HepG2 (cell line): ENCODE measurements around the gene FAM124B. TPM values are rescaled to one million over a fixed set of nuclear protein-coding genes. Genes with fewer than 3 reads are reported as not detected.

Source experiments
- ATAC-seq: fragments of 200-7000 bp; cut with Tn5 transposase; 3 replicates; pipeline ENCODE4 v1.9.1; 2020; ENCODE audit warnings: mild to moderate bottlenecking, moderate library complexity
- BruUV-seq: library from RNA; stranded (reverse); fragments of 400-500 nt; replicated peaks from 2 replicates; lab custom pipeline; 2021; lab: Mats Ljungman, UMichigan
- CTCF ChIA-PET: fragments of 300-600 bp; formaldehyde crosslinking; extraction: SDS; loops from one replicate; lab custom pipeline; 2021; ENCODE audit warnings: low total read pairs, inconsistent platforms, low intra/inter-chr PET ratio; lab: Yijun Ruan, JAX
- POLR2A ChIA-PET: fragments of 350-600 bp; sonication (Branson Sonifier 250); formaldehyde crosslinking; loops from one replicate; lab custom pipeline; 2020; ENCODE audit warnings: antibody characterized with exemption, inconsistent platforms; lab: Yijun Ruan, JAX
- DNase-seq: peaks from one replicate; pipeline ENCODE4 v3.0.0-alpha.2; 2015; ENCODE audit warnings: low spot score
- FAIRE-seq: peaks from 3 replicates; lab custom pipeline; 2011; peaks lifted over from hg19 to GRCh38; lab: Jason Lieb, UNC
- H2AFZ ChIP-seq: one replicate; pipeline ENCODE4 v1.6.1; 2011; ENCODE audit warnings: low read length, inconsistent platforms
- H3K27ac ChIP-seq: fragments of 300-600 bp; 3 replicates; pipeline ENCODE4 v1.8.0; 2011; ENCODE audit warnings: mixed run types, mild to moderate bottlenecking, mixed read lengths, low read length, inconsistent platforms; ENCODE audit not compliant: insufficient read depth; ENCODE audit errors: extremely low read length
- H3K27me3 ChIP-seq, 2 experiments: fragments of 200-600 bp in 1 of 2; 2 replicates in 1 of 2; 3 replicates in 1 of 2; pipeline versions ENCODE4 v1.6.0 to v1.8.0; 2011; ENCODE audit warnings: low read length in 2 of 2, mild to moderate bottlenecking in 2 of 2, moderate library complexity in 2 of 2, inconsistent platforms in 1 of 2; ENCODE audit not compliant: insufficient read depth in 2 of 2, control insufficient read depth in 1 of 2
- H3K36me3 ChIP-seq, 2 experiments: fragments of 200-600 bp in 1 of 2; replicated peaks in 1 of 2; 2 replicates in 1 of 2; 3 replicates in 1 of 2; pipeline versions ENCODE4 v1.5.1 to v1.8.0; 2011; ENCODE audit warnings: low read length in 2 of 2, inconsistent platforms in 1 of 2; ENCODE audit not compliant: insufficient read depth in 2 of 2, control insufficient read depth in 1 of 2
- H3K4me1 ChIP-seq: 2 replicates; pipeline ENCODE4 v1.5.1; 2012; ENCODE audit warnings: low read length, inconsistent platforms; ENCODE audit not compliant: insufficient read depth
- H3K4me2 ChIP-seq: 2 replicates; pipeline ENCODE4 v1.6.0; 2011; ENCODE audit warnings: low read depth, low read length, inconsistent platforms
- H3K4me3 ChIP-seq, 3 experiments: fragments of 200-600 bp in 1 of 3; sonication (generic), shearing (Covaris generic) in 1 of 3; replicated peaks in 1 of 3; 2 replicates each; pipeline ENCODE4 v1.5.1; 2011 to 2016; ENCODE audit warnings: low read length in 3 of 3, inconsistent platforms in 2 of 3, low read depth in 2 of 3, mild to moderate bottlenecking in 2 of 3, control low read depth in 1 of 3, mixed read lengths in 1 of 3; ENCODE audit not compliant: insufficient read depth in 1 of 3
- H3K79me2 ChIP-seq: one replicate; pipeline ENCODE4 v1.6.1; 2011; ENCODE audit warnings: low read length, inconsistent platforms; ENCODE audit not compliant: insufficient read depth
- H3K9ac ChIP-seq: 2 replicates; pipeline ENCODE4 v1.6.0; 2011; ENCODE audit warnings: mild to moderate bottlenecking, low read depth, low read length, inconsistent platforms; ENCODE audit not compliant: insufficient read depth
- H3K9me3 ChIP-seq: 2 replicates; pipeline ENCODE4 v1.5.1; 2012; ENCODE audit warnings: mild to moderate bottlenecking, low read length
- H4K20me1 ChIP-seq: 2 replicates; pipeline ENCODE4 v1.6.0; 2011; ENCODE audit warnings: inconsistent platforms, mild to moderate bottlenecking, low read length, moderate library complexity; ENCODE audit not compliant: insufficient read depth
- ARHGAP35 ChIP-seq: sonication (generic); formaldehyde crosslinking; IDR thresholded peaks from 2 replicates; pipeline ENCODE4 v1.9.0; 2022; ENCODE audit warnings: mild to moderate bottlenecking, inconsistent platforms, moderate library complexity, missing genetic modification reagents, borderline replicate concordance
- CAMTA2 ChIP-seq: sonication (generic); formaldehyde crosslinking; IDR thresholded peaks from 2 replicates; pipeline ENCODE4 v1.4.0; 2020; ENCODE audit warnings: mild to moderate bottlenecking, missing genetic modification reagents, borderline replicate concordance
- ELF4 ChIP-seq: sonication (generic); formaldehyde crosslinking; IDR thresholded peaks from 2 replicates; pipeline ENCODE4 v1.5.0; 2020; ENCODE audit warnings: missing genetic modification reagents, mild to moderate bottlenecking, moderate library complexity, borderline replicate concordance
- FOXP1 ChIP-seq, 2 experiments: fragments of 450-650 bp in 1 of 2; IDR thresholded peaks; 2 replicates each; pipeline ENCODE4 v1.6.1; 2017 to 2018; ENCODE audit warnings: antibody characterized with exemption in 1 of 2
- HCFC1 ChIP-seq: fragments of 150-350 bp; IDR thresholded peaks from 2 replicates; pipeline ENCODE4 v1.6.1; 2014; ENCODE audit warnings: low read depth, low read length
- NCOA5 ChIP-seq: sonication (generic); formaldehyde crosslinking; IDR thresholded peaks from 2 replicates; pipeline ENCODE4 v1.4.0; 2020; ENCODE audit warnings: missing genetic modification reagents
- RFX5 ChIP-seq: IDR thresholded peaks from 2 replicates; pipeline ENCODE4 v1.6.1; 2011; ENCODE audit warnings: low read depth, low read length, improper control_type of control experiment
- SOX13 ChIP-seq, 3 experiments: fragments of 450-650 bp in 1 of 3; sonication (generic) in 1 of 3; formaldehyde crosslinking in 1 of 3; IDR thresholded peaks in 2 of 3; conservative IDR thresholded peaks in 1 of 3; 2 replicates each; pipeline versions ENCODE4 v1.5.0 to v1.6.1; 2016 to 2020; ENCODE audit warnings: antibody characterized with exemption in 1 of 3, mild to moderate bottlenecking in 1 of 3, missing compliant biosample characterization in 1 of 3, missing genetic modification reagents in 1 of 3, moderate library complexity in 1 of 3
- SOX5 ChIP-seq: IDR thresholded peaks from 2 replicates; pipeline ENCODE4 v1.6.1; 2016; ENCODE audit warnings: borderline replicate concordance
- TCF7 ChIP-seq: sonication (generic); IDR thresholded peaks from 2 replicates; pipeline ENCODE4 v1.6.1; 2016; ENCODE audit warnings: antibody characterized with exemption, low read depth
- ZNF10 ChIP-seq: sonication (generic); formaldehyde crosslinking; IDR thresholded peaks from 2 replicates; pipeline ENCODE4 v1.4.0; 2020; ENCODE audit warnings: mild to moderate bottlenecking, low read depth, missing genetic modification reagents, borderline replicate concordance
- ZNF207 ChIP-seq: fragments of 450-650 bp; IDR thresholded peaks from 2 replicates; pipeline ENCODE4 v1.6.1; 2016; ENCODE audit warnings: antibody characterized with exemption, borderline replicate concordance
- ZNF280B ChIP-seq: sonication (generic); formaldehyde crosslinking; IDR thresholded peaks from 2 replicates; pipeline ENCODE4 v1.5.0; 2020; ENCODE audit warnings: missing genetic modification reagents, mild to moderate bottlenecking, borderline replicate concordance
- ZNF572 ChIP-seq: sonication (generic); formaldehyde crosslinking; IDR thresholded peaks from 2 replicates; pipeline ENCODE4 v1.5.1; 2020; ENCODE audit warnings: mild to moderate bottlenecking, missing genetic modification reagents
- ZNF652 ChIP-seq: IDR thresholded peaks from 2 replicates; pipeline ENCODE4 v1.6.1; 2016; ENCODE audit warnings: low read depth, borderline replicate concordance
- ZNF776 ChIP-seq: sonication (generic); formaldehyde crosslinking; IDR thresholded peaks from 2 replicates; pipeline ENCODE4 v1.4.0; 2020; ENCODE audit warnings: mild to moderate bottlenecking, missing genetic modification reagents
- ZNF83 ChIP-seq: sonication (generic); formaldehyde crosslinking; IDR thresholded peaks from 2 replicates; pipeline ENCODE4 v1.4.0; 2020; ENCODE audit warnings: missing genetic modification reagents, mild to moderate bottlenecking, borderline replicate concordance
- WGBS: methylation state at CpG from one replicate; pipeline ENCODE4 v1.1.6; 2017; ENCODE audit warnings: low lambda C conversion rate; 5-methylcytosine and 5-hydroxymethylcytosine counted together
- in situ Hi-C: cut with HindIII; loops from 2 replicates; pipeline ENCODE4 v1.10.0; 2017; ENCODE audit warnings: low pct_unique_long_range_greater_than_20kb; ENCODE audit not compliant: extremely low pct_ligation_motif_present
- intact Hi-C: fragments of 100-400 bp; cut with micrococcal nuclease; formaldehyde crosslinking; loops from one replicate; pipeline ENCODE4 v1.10.0; 2022; ENCODE audit not compliant: unreplicated experiment
- polyA plus RNA-seq, 8 experiments: library from polyadenylated mRNA; depleted of rRNA in 3 of 8; stranded (reverse) in 7 of 8; unstranded in 1 of 8; fragments of >200 nt; fragmentation: Illumina TruSeq in 4 of 8; extraction: Trizol in 4 of 8; gene quantifications; 2 replicates each; pipeline versions ENCODE4 v1.2.1 to v1.2.3, GENCODE V29; 2011 to 2016; ENCODE audit warnings: low read depth in 4 of 8, missing spikeins in 1 of 8, mixed read lengths in 1 of 8; ENCODE audit not compliant: insufficient read depth in 1 of 8
- total RNA-seq, 5 experiments: library from RNA; depleted of rRNA; stranded (reverse); fragments of >200 nt; fragmentation: Illumina TruSeq; extraction: Trizol; gene quantifications; 2 replicates each; pipeline ENCODE4 v1.2.3, GENCODE V29; 2016; ENCODE audit warnings: low read depth in 1 of 5
- TF ChIP-seq, protein P1 (sequence below): IDR thresholded peaks from 2 replicates; pipeline ENCODE4 v1.6.1; 2016; ENCODE audit warnings: missing genetic modification reagents, missing compliant biosample characterization
- TF ChIP-seq, protein P2 (sequence below): sonication (generic); formaldehyde crosslinking; IDR thresholded peaks from 2 replicates; pipeline ENCODE4 v1.4.0; 2020; ENCODE audit warnings: missing genetic modification reagents, borderline replicate concordance

The FAM124B gene
- total and polyA plus RNA-seq, 2 of the 13 experiments (the other 11 are each of a cell fraction or from before 2014, with no cell fraction given), result not detected

GRCh38 chr2:224417947-224418346, 16.0 kb upstream of the FAM124B start (continued):
- TF ChIP-seq ZNF207, result no peak
- no peak for TF ChIP-seq ZNF776
- TF ChIP-seq ARHGAP35 (CRISPR knock-in tag), result no peak
- no peak for TF ChIP-seq RFX5
- no peak for TF ChIP-seq ZNF83 (CRISPR knock-in tag)
- no peak for TF ChIP-seq ZNF572 (CRISPR knock-in tag)
- TF ChIP-seq HCFC1, result no peak
- TF ChIP-seq, protein P1, sequence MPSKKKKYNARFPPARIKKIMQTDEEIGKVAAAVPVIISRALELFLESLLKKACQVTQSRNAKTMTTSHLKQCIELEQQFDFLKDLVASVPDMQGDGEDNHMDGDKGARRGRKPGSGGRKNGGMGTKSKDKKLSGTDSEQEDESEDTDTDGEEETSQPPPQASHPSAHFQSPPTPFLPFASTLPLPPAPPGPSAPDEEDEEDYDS (CRISPR knock-in tag), result no peak
- TF ChIP-seq ZNF10, result no peak
- no peak for TF ChIP-seq CAMTA2 (CRISPR knock-in tag)
- no peak for TF ChIP-seq ZNF280B (CRISPR knock-in tag)

GRCh38 chr2:224417361-224417729, 15.4 kb upstream of the FAM124B start:
- Histone ChIP-seq H3K4me2 (no peak overlapping the region), H3K36me3 (no peaks in the 10 kb centered on the region), H3K27ac (no peak overlapping the region), H3K79me2 (no peaks in the 10 kb centered on the region), H2AFZ (no peak overlapping the region), H3K9ac (no peak overlapping the region), H4K20me1 (no peaks in the 10 kb centered on the region), H3K9me3 (no peaks in the 10 kb centered on the region), H3K27me3 (peaks cover 0 to 5% of the 10 kb centered on the region in 2 experiments; a peak in 1 of 5 replicates), H3K4me3 (no peak overlapping the region), H3K4me1 (peaks cover 7% of the 10 kb centered on the region; the same call in 1 of the 2 replicates)
- peak; percentile 15 for DNase-seq
- peak; percentile 63 for ATAC-seq
- CTCF ChIA-PET, result no interaction called here
- intact Hi-C loops (no loop called here), in situ Hi-C loops (no loop called here)
- 2% methylated on average over 1 of the region's 1 CpG for WGBS
- POLR2A ChIA-PET, result no interaction called here
- no TSS peak for BruUV-seq
- TF ChIP-seq SOX5 (peak; percentile 75), ZNF652 (CRISPR knock-in tag) (peak; percentile 72; the same call in 1 of the 2 replicates), NCOA5 (CRISPR knock-in tag) (no peak), TCF7 (peak; percentile 54; the same call in 1 of the 2 replicates), FOXP1 (IDR thresholded peaks at IDR 0.05) (no peak), FOXP1 (CRISPR knock-in tag; IDR thresholded peaks at IDR 0.05) (peak; percentile 16; the same call in 1 of the 2 replicates), ELF4 (no peak), SOX13 (IDR thresholded peaks at IDR 0.05) (no peak), SOX13 (CRISPR knock-in tag; conservative IDR thresholded peaks at IDR 0.05 in 1 of 2, IDR thresholded peaks at IDR 0.05 in 1 of 2) (peak in 1 of 2 experiments; percentile 10; a peak in 1 of 4 replicates)
- TF ChIP-seq, protein P2, sequence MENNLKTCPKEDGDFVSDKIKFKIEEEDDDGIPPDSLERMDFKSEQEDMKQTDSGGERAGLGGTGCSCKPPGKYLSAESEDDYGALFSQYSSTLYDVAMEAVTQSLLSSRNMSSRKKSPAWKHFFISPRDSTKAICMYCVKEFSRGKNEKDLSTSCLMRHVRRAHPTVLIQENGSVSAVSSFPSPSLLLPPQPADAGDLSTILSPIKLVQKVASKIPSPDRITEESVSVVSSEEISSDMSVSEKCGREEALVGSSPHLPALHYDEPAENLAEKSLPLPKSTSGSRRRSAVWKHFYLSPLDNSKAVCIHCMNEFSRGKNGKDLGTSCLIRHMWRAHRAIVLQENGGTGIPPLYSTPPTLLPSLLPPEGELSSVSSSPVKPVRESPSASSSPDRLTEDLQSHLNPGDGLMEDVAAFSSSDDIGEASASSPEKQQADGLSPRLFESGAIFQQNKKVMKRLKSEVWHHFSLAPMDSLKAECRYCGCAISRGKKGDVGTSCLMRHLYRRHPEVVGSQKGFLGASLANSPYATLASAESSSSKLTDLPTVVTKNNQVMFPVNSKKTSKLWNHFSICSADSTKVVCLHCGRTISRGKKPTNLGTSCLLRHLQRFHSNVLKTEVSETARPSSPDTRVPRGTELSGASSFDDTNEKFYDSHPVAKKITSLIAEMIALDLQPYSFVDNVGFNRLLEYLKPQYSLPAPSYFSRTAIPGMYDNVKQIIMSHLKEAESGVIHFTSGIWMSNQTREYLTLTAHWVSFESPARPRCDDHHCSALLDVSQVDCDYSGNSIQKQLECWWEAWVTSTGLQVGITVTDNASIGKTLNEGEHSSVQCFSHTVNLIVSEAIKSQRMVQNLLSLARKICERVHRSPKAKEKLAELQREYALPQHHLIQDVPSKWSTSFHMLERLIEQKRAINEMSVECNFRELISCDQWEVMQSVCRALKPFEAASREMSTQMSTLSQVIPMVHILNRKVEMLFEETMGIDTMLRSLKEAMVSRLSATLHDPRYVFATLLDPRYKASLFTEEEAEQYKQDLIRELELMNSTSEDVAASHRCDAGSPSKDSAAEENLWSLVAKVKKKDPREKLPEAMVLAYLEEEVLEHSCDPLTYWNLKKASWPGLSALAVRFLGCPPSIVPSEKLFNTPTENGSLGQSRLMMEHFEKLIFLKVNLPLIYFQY (CRISPR knock-in tag), result no peak
- no peak for FAIRE-seq
